GM12878 (cell line): ENCODE data around the gene FOXP1. TPM values are rescaled to one million over a fixed set of nuclear protein-coding genes. Genes with fewer than 3 reads are reported as not detected.

Source experiments
- ATAC-seq: fragments of 200-7000 bp; cut with Tn5 transposase; 3 replicates; pipeline ENCODE4 v1.9.1; 2020; ENCODE audit warnings: mild to moderate bottlenecking, moderate library complexity
- BruUV-seq: library from RNA; stranded (reverse); fragments of 400-500 nt; replicated peaks from 2 replicates; lab custom pipeline; 2021; lab: Mats Ljungman, UMichigan
- CTCF ChIA-PET: fragments of 300-600 bp; sonication (Branson Sonifier 250); formaldehyde crosslinking; extraction: SDS; loops from one replicate; lab custom pipeline; 2021; ENCODE audit warnings: inconsistent platforms; lab: Yijun Ruan, JAX
- POLR2A ChIA-PET: fragments of 350-600 bp; formaldehyde crosslinking; extraction: SDS; loops from one replicate; lab custom pipeline; 2021; ENCODE audit warnings: inconsistent platforms; lab: Charles Lee
- RAD21 ChIA-PET: fragments of 300-600 bp; sonication (Branson Sonifier 250); formaldehyde crosslinking; loops from one replicate; lab custom pipeline; 2023; ENCODE audit warnings: antibody characterized with exemption; ENCODE audit not compliant: unreplicated experiment; lab: Charles Lee
- SMC1A ChIA-PET: fragments of 300-600 bp; sonication (Branson Sonifier 250); formaldehyde crosslinking; loops from one replicate; lab custom pipeline; 2023; ENCODE audit not compliant: unreplicated experiment, uncharacterized antibody; lab: Charles Lee
- DNase-seq: peaks from one replicate; pipeline ENCODE4 v3.0.0-alpha.2; 2011; ENCODE audit warnings: low read depth, low spot score
- FAIRE-seq: peaks from 3 replicates; lab custom pipeline; 2011; peaks lifted over from hg19 to GRCh38; lab: Jason Lieb, UNC
- H2AFZ ChIP-seq: 2 replicates; pipeline ENCODE4 v1.6.0; 2011; ENCODE audit warnings: low read depth, low read length, control low read depth; ENCODE audit not compliant: control insufficient read depth
- H3K27ac ChIP-seq: 2 replicates; pipeline ENCODE4 v1.5.1; 2011; ENCODE audit warnings: control low read depth; ENCODE audit not compliant: control insufficient read depth, insufficient read depth
- H3K27me3 ChIP-seq, 2 experiments: replicated peaks in 1 of 2; 2 replicates each; pipeline versions ENCODE4 v1.6.0 to v1.6.1; 2011; ENCODE audit warnings: low read length in 1 of 2; ENCODE audit not compliant: control insufficient read depth in 2 of 2, insufficient read depth in 2 of 2
- H3K36me3 ChIP-seq, 2 experiments: 2 replicates each; pipeline ENCODE4 v1.5.1; 2011; ENCODE audit warnings: low read length in 1 of 2; ENCODE audit not compliant: control insufficient read depth in 2 of 2, insufficient read depth in 2 of 2
- H3K4me1 ChIP-seq: 2 replicates; pipeline ENCODE4 v1.6.1; 2011; ENCODE audit warnings: mild to moderate bottlenecking, low read length, moderate library complexity, mixed read lengths; ENCODE audit not compliant: control insufficient read depth, insufficient read depth
- H3K4me2 ChIP-seq: 2 replicates; pipeline ENCODE4 v1.6.0; 2011; ENCODE audit warnings: control low read depth; ENCODE audit not compliant: control insufficient read depth, insufficient read depth
- H3K4me3 ChIP-seq: fragments of 200-600 bp; sonication (generic); 2 replicates; pipeline ENCODE4 v1.5.1; 2016
- H3K79me2 ChIP-seq: 2 replicates; pipeline ENCODE4 v1.6.0; 2011; ENCODE audit warnings: low read length; ENCODE audit not compliant: control insufficient read depth, insufficient read depth
- H3K9ac ChIP-seq: 2 replicates; pipeline ENCODE4 v1.8.0; 2011; ENCODE audit warnings: low read length, control low read depth, mixed read lengths; ENCODE audit not compliant: control insufficient read depth, insufficient read depth
- H3K9me3 ChIP-seq: replicated peaks from 3 replicates; pipeline ENCODE4 v1.5.1; 2011; ENCODE audit warnings: mild to moderate bottlenecking, low read length; ENCODE audit not compliant: control insufficient read depth, insufficient read depth
- H4K20me1 ChIP-seq: 2 replicates; pipeline ENCODE4 v1.6.0; 2011; ENCODE audit not compliant: control insufficient read depth, insufficient read depth
- NFIC ChIP-seq: IDR thresholded peaks from 2 replicates; pipeline ENCODE4 v1.6.1; 2012; ENCODE audit warnings: low read depth, mild to moderate bottlenecking, inconsistent platforms, low read length, moderate library complexity
- NR2C2 ChIP-seq: IDR thresholded peaks from 2 replicates; pipeline ENCODE4 v1.6.1; 2011; ENCODE audit warnings: borderline replicate concordance, low read depth; ENCODE audit not compliant: control insufficient read depth, insufficient read length
- NR2F1 ChIP-seq: fragments of 450-650 bp; conservative IDR thresholded peaks from 2 replicates; pipeline ENCODE4 v1.6.1; 2017; ENCODE audit warnings: mild to moderate bottlenecking
- SMARCA5 ChIP-seq: fragments of 450-650 bp; IDR thresholded peaks from 2 replicates; pipeline ENCODE4 v1.6.1; 2017; ENCODE audit warnings: mild to moderate bottlenecking
- WGBS: methylation state at CpG from one replicate; pipeline ENCODE4 v1.1.6; 2016; ENCODE audit warnings: low lambda C conversion rate; ENCODE audit not compliant: insufficient replicate concordance, insufficient coverage; ENCODE audit errors: missing lambda C conversion rate; 5-methylcytosine and 5-hydroxymethylcytosine counted together
- in situ Hi-C: fragments of 300-500 bp; cut with MboI; formaldehyde crosslinking; loops from 9 replicates; pipeline ENCODE4 v1.14.3; 2018; ENCODE audit warnings: mixed read lengths
- intact Hi-C: fragments of 100-400 bp; cut with micrococcal nuclease; formaldehyde crosslinking; loops from one replicate; pipeline ENCODE4 v1.14.2; 2022; ENCODE audit not compliant: unreplicated experiment
- polyA plus RNA-seq, 11 experiments: library from polyadenylated mRNA; depleted of rRNA in 4 of 11; unstranded in 6 of 11; stranded (reverse) in 5 of 11; fragments of >200 nt; fragmentation: Nextera tagmentation in 4 of 11; fragmentation: Illumina TruSeq in 1 of 11; extraction: Ambion mirVana in 4 of 11; extraction: Trizol in 1 of 11; gene quantifications; 1 replicate in 1 of 11; 2 replicates in 10 of 11; pipeline versions ENCODE4 v1.2.1 to v1.2.3, GENCODE V29; 2011 to 2016; ENCODE audit warnings: inconsistent platforms in 2 of 11, missing spikeins in 2 of 11, low read depth in 1 of 11
- total RNA-seq, 4 experiments: library from RNA; depleted of rRNA in 3 of 4; stranded (reverse); fragments of >200 nt in 3 of 4; fragmentation: Illumina TruSeq in 1 of 4; extraction: Trizol in 1 of 4; gene quantifications; 2 replicates each; pipeline versions ENCODE4 v1.2.1 to v1.2.3, GENCODE V29; 2013 to 2021
- TF ChIP-seq, protein P1 (sequence below): fragments of 150-350 bp; IDR thresholded peaks from 2 replicates; pipeline ENCODE4 v1.6.1; 2014; ENCODE audit warnings: mild to moderate bottlenecking, low read depth, low read length
- TF ChIP-seq, protein P2 (sequence below): IDR thresholded peaks from 2 replicates; pipeline ENCODE4 v1.6.1; 2012; ENCODE audit warnings: low read length, inconsistent platforms

Gene FOXP1
- total and polyA plus RNA-seq, 10 of the 15 experiments (the other 5 are each of a cell fraction or from before 2014, with no cell fraction given) = 0.05 to 1.6 (median 0.20) TPM; not detected in 1

DNA sequence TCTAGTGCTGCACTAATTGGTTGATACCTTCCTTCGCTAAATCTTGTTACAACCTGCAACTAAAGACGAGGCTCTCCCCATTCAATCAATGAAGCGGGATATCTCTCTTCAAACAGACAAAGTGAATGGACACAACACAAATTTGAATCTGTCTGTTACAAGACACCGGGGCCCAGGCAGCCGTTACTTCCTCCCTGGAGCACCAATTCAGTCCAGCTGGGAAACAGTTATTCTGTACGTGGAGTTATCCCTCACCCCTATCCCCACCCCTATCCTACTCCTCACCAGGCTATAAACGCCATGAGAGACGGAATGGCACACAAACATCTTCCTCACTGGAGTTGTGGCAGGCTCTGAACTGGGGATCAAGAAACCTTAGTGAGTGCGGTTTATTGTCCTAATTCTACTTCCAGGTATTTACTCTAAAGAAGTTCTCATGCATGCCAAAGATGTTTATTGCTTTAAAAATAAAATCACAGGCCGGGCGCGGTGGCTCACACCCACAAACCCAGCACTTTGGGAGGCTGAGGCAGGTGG lies 181.8 kb downstream of the FOXP1 start:
- no TSS peak for BruUV-seq
- intact Hi-C loops = no loop called here
- 60% methylated on average over 12 of the region's 12 CpGs for WGBS
- ATAC-seq (no peak), FAIRE-seq (no peak), DNase-seq (no peak)
- Histone ChIP-seq H3K4me3 (no peak overlapping the region), H3K9ac (no peak overlapping the region), H3K9me3 (no peaks in the 10 kb centered on the region), H3K4me2 (no peak overlapping the region), H3K27me3 (peaks cover 0 to 4% of the 10 kb centered on the region in 2 experiments; a peak in 2 of 4 replicates), H3K79me2 (no peaks in the 10 kb centered on the region), H2AFZ (no peak overlapping the region), H4K20me1 (no peaks in the 10 kb centered on the region), H3K4me1 (peaks cover 4% of the 10 kb centered on the region; the same call in 1 of the 2 replicates), H3K36me3 (no peaks in the 10 kb centered on the region), H3K27ac (no peak overlapping the region)
- TF ChIP-seq NFIC (no peak), SMARCA5 (no peak), NR2F1 (no peak), NR2C2 (no peak)
- TF ChIP-seq, protein P1, sequence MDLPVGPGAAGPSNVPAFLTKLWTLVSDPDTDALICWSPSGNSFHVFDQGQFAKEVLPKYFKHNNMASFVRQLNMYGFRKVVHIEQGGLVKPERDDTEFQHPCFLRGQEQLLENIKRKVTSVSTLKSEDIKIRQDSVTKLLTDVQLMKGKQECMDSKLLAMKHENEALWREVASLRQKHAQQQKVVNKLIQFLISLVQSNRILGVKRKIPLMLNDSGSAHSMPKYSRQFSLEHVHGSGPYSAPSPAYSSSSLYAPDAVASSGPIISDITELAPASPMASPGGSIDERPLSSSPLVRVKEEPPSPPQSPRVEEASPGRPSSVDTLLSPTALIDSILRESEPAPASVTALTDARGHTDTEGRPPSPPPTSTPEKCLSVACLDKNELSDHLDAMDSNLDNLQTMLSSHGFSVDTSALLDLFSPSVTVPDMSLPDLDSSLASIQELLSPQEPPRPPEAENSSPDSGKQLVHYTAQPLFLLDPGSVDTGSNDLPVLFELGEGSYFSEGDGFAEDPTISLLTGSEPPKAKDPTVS = no peak
- TF ChIP-seq, protein P2, sequence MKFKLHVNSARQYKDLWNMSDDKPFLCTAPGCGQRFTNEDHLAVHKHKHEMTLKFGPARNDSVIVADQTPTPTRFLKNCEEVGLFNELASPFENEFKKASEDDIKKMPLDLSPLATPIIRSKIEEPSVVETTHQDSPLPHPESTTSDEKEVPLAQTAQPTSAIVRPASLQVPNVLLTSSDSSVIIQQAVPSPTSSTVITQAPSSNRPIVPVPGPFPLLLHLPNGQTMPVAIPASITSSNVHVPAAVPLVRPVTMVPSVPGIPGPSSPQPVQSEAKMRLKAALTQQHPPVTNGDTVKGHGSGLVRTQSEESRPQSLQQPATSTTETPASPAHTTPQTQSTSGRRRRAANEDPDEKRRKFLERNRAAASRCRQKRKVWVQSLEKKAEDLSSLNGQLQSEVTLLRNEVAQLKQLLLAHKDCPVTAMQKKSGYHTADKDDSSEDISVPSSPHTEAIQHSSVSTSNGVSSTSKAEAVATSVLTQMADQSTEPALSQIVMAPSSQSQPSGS = no peak
- in situ Hi-C loops = no loop called here
- CTCF ChIA-PET = no interaction called here
- SMC1A ChIA-PET = no interaction called here
- POLR2A ChIA-PET = no interaction called here
- RAD21 ChIA-PET = no interaction called here
